Measurements from ENCODE around the gene TES. TPM values are rescaled to one million over a fixed set of nuclear protein-coding genes. Genes with fewer than 3 reads are reported as not detected.
A peak's percentile ranks its signal among the peaks of the same experiment; 100 is the strongest.

Gene TES
- total and polyA plus RNA-seq, 9 of the 15 experiments (the other 6 are each of a cell fraction or from before 2014, with no cell fraction given): 20.7 to 61.6 (median 53.8) TPM

DNA sequence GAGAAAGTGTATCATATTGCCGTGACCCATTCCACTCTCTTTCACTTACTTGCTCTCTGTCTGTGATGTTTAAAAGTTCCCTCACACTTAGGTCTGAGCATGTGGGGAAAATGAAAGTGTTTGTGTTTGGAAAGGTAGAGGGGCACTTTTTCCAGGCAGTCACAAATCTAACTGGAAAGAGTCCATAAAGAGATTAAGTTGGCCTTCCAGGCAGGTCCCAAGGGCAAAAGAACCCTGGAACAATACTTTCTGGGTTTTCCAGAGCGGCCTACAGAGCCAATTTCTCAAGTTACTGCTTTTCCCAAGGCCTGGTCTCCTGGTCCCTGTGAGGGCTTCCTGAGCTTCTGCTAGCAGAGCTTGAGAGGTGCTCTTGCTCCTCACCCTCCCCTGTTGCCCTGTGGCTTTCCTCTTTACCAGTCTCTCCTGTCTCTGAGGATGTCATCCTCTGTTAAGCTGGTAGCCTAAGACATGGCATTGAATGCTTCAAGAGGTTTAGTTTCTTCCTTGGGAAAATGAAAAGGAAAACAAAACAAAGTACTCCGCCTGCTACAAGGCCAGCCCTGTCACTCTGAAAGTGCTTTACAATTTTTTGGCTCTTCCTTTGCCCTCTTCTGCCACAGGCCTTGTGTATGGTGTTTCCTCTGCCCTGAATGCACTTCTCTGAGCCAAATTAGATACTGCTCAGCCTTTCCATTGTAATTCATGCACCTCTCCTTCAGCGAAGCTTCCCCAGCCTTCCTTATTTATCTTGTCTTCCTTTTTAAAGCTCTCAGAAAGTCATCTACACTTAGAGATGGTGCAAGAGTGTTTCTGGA is 20.1 kb downstream of the TES start:
- Histone ChIP-seq H3K9me1 (ENCODE audit: control insufficient read depth, insufficient read depth, low read length) (no peaks in the 10 kb centered on the region), H3K4me2 (ENCODE audit: insufficient read depth, low read length) (no peak overlapping the region), H2AFZ (ENCODE audit: low read depth, low read length) (no peak overlapping the region), H3K9me3 (replicated peaks; ENCODE audit: control insufficient read depth, insufficient read depth, low read depth, low read length) (no peaks in the 10 kb centered on the region), H3K27me3 (ENCODE audit: control insufficient read depth in 2 of 2, insufficient read depth in 2 of 2, low read length in 2 of 2) (no peaks in the 10 kb centered on the region), H3K27ac (ENCODE audit: extremely low read depth, low read depth, low read length) (no peak overlapping the region), H3K79me2 (ENCODE audit: control insufficient read depth, insufficient read depth, low read length) (peaks cover 44% of the 10 kb centered on the region), H3K4me3 (no peak overlapping the region), H3K36me3 (ENCODE audit: control insufficient read depth, insufficient read depth, low read length) (no peaks in the 10 kb centered on the region), H3K9ac (ENCODE audit: insufficient read depth in 1 of 2, low read depth in 2 of 2, low read length in 2 of 2) (0 out of 4 replicates have a peak overlapping the region, but pooled peaks of 1 of the 2 experiments have one; percentile 2), H4K20me1 (replicated peaks; ENCODE audit: control insufficient read depth, insufficient read depth, low read length) (peaks cover 13% of the 10 kb centered on the region), H3K4me1 (replicated peaks in 1 of 2; ENCODE audit: control insufficient read depth in 2 of 2, insufficient read depth in 2 of 2, low read length in 2 of 2) (peaks cover 3 to 33% of the 10 kb centered on the region in 2 experiments; a peak in 4 of 5 replicates)
- TF ChIP-seq L3MBTL2 (IDR thresholded peaks at IDR 0.05): peak; percentile 41
- TF ChIP-seq YBX1 (IDR thresholded peaks at IDR 0.05): no peak
- TF ChIP-seq ZNF134 (CRISPR knock-in tag; conservative IDR thresholded peaks at IDR 0.05): no peak
- no peak for TF ChIP-seq PHTF2 (CRISPR knock-in tag; IDR thresholded peaks at IDR 0.05)
- BruUV-seq (replicated peaks): no TSS peak
- DNase-seq (ENCODE audit: extremely low read depth in 1 of 4, low spot score in 3 of 4) (no peak), ATAC-seq (peak; percentile 42), FAIRE-seq (no peak)
- ChIA-PET CTCF (ENCODE audit: low intra/inter-chr PET ratio) (no interaction called here), POLR2A (interaction anchor here (0.5 to 2.0 kb wide), 7 partner anchors 13 to 1733 kb away, joined by 3 to 11 read pairs (median 3); partner anchors contain the start of gene TES)
- intact Hi-C loops (cut with micrococcal nuclease) (loop anchor here (2.0 kb wide), 1 partner anchor 20 kb away; the partner anchor contains the start of gene TES), in situ Hi-C loops (cut with MboI) (no loop called here)
- WGBS (ENCODE audit: insufficient coverage, low coverage, missing lambda C conversion rate): 75% methylated on average over 4 of the region's 4 CpGs

DNA sequence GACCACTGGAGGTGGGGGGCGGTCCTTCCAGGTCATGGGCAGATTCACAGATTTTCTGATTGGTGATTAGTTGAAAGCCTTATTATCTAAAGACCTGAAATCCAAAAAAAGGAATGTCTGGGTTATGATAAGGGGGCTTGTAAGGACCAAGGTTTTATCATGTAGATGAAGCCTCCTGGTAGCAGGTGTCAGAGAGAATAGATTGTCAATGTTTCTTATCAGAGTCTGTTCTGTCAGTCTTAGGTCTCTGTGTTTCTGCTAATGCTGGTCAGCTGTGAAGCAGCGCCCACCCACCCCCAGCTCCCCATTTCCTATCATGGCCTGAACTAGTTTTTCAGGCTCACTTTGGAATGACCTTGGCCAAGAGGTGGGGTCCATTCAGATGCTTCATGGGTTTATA is 21.2 kb downstream of the TES start:
- intact Hi-C loops (cut with micrococcal nuclease): loop anchor here (2.0 kb wide), 1 partner anchor 21 kb away; the partner anchor contains the start of gene TES
- POLR2A ChIA-PET: interaction anchor here (0.6 to 2.0 kb wide), 7 partner anchors 9 to 353 kb away, joined by 3 to 10 read pairs (median 3); partner anchors contain the start of gene TES
- 29% methylated on average over 2 of the region's 2 CpGs for WGBS (ENCODE audit: insufficient coverage, low coverage, missing lambda C conversion rate)
- Histone ChIP-seq H3K4me2 (ENCODE audit: insufficient read depth, low read length) (peak overlapping the region; percentile 2; the same call in 1 of the 2 replicates), H4K20me1 (replicated peaks; ENCODE audit: control insufficient read depth, insufficient read depth, low read length) (peaks cover 13% of the 10 kb centered on the region), H3K9me3 (replicated peaks; ENCODE audit: control insufficient read depth, insufficient read depth, low read depth, low read length) (no peaks in the 10 kb centered on the region), H3K27me3 (ENCODE audit: control insufficient read depth in 2 of 2, insufficient read depth in 2 of 2, low read length in 2 of 2) (no peaks in the 10 kb centered on the region), H3K4me3 (no peak overlapping the region), H3K27ac (ENCODE audit: extremely low read depth, low read depth, low read length) (peak overlapping the region; percentile 12; the same call in 1 of the 3 replicates), H3K9ac (ENCODE audit: insufficient read depth in 1 of 2, low read depth in 2 of 2, low read length in 2 of 2) (no peak overlapping the region), H3K4me1 (replicated peaks in 1 of 2; ENCODE audit: control insufficient read depth in 2 of 2, insufficient read depth in 2 of 2, low read length in 2 of 2) (peaks cover 3 to 33% of the 10 kb centered on the region in 2 experiments; a peak in 4 of 5 replicates), H3K9me1 (ENCODE audit: control insufficient read depth, insufficient read depth, low read length) (no peaks in the 10 kb centered on the region), H3K79me2 (ENCODE audit: control insufficient read depth, insufficient read depth, low read length) (peaks cover 36% of the 10 kb centered on the region), H3K36me3 (ENCODE audit: control insufficient read depth, insufficient read depth, low read length) (0 out of 3 replicates have a peak, but pooled peaks cover 2% of the 10 kb centered on the region), H2AFZ (ENCODE audit: low read depth, low read length) (no peak overlapping the region)
- DNase-seq (ENCODE audit: extremely low read depth in 1 of 4, low spot score in 3 of 4) (peak in 1 of 4 experiments; percentile 32), FAIRE-seq (no peak), ATAC-seq (peak; percentile 64)
- BruUV-seq (replicated peaks): no TSS peak
- in situ Hi-C loops (cut with MboI): no loop called here
- CTCF ChIA-PET (ENCODE audit: low intra/inter-chr PET ratio): interaction anchor here (0.6 to 0.8 kb wide), 2 partner anchors 59 to 358 kb away, joined by 3 to 4 read pairs; no protein-coding TSS in a partner anchor
- TF ChIP-seq TEAD4 (IDR thresholded peaks at IDR 0.05; ENCODE audit: low read length) (peak; percentile 41; the same call in 1 of the 2 replicates), TEAD4 (CRISPR knock-in tag; IDR thresholded peaks at IDR 0.05; ENCODE audit: borderline replicate concordance) (no peak), SMARCE1 (IDR thresholded peaks at IDR 0.05) (no peak), RHOXF2B (CRISPR knock-in tag; conservative IDR thresholded peaks at IDR 0.05) (no peak), NR1H2 (CRISPR knock-in tag; IDR thresholded peaks at IDR 0.05) (no peak), CBFA2T3 (IDR thresholded peaks at IDR 0.05) (peak; percentile 61), XRCC3 (IDR thresholded peaks at IDR 0.05) (no peak), NCOR1 (IDR thresholded peaks at IDR 0.05) (0 out of 2 replicates have a peak, but pooled peaks have one; percentile 2), CBFA2T2 (conservative IDR thresholded peaks at IDR 0.05) (peak; percentile 50), MEIS2 (IDR thresholded peaks at IDR 0.05; ENCODE audit: partially characterized antibody) (peak; percentile 28)
- TF ChIP-seq, protein P1, sequence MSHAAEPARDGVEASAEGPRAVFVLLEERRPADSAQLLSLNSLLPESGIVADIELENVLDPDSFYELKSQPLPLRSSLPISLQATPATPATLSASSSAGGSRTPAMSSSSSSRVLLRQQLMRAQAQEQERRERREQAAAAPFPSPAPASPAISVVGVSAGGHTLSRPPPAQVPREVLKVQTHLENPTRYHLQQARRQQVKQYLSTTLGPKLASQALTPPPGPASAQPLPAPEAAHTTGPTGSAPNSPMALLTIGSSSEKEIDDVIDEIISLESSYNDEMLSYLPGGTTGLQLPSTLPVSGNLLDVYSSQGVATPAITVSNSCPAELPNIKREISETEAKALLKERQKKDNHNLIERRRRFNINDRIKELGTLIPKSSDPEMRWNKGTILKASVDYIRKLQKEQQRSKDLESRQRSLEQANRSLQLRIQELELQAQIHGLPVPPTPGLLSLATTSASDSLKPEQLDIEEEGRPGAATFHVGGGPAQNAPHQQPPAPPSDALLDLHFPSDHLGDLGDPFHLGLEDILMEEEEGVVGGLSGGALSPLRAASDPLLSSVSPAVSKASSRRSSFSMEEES (CRISPR knock-in tag; IDR thresholded peaks at IDR 0.05): no peak

All from K562 (cell line).